Measurements from ENCODE around the gene ALKBH7. TPM values are rescaled to one million over a fixed set of nuclear protein-coding genes. Genes with fewer than 3 reads are reported as not detected.
"Not testable (repeated sequence)": the region's sequence is repeated elsewhere in the genome, so short reads cannot be mapped to it uniquely, and the experiment has no call there.

Gene ALKBH7
- total and polyA plus RNA-seq, 9 donors, result 0.55 to 118 (median 80.8) TPM

GRCh38 chr19:6333439-6333838, 39.2 kb upstream of the ALKBH7 start, which contains the start of gene ACER1:
Gene ACER1 (minus strand): TSS chr19:6333612. CDS start chr19:6333551, 61 bp downstream.
- no peak within 1 kb of the TSS for H3K4me3 ChIP-seq
- intact Hi-C loops (cut with DNase I), result no loop called here
- no peaks in the 10 kb centered on the region for H3K9me3 ChIP-seq
- no peaks in the 10 kb centered on the region for H3K4me1 ChIP-seq (ENCODE audit: insufficient read depth)
- H3K27ac ChIP-seq, result no peak within 1 kb of the TSS
- no peaks in the 10 kb centered on the region for H3K27me3 ChIP-seq
- no peak for TF ChIP-seq EP300 (IDR thresholded peaks at IDR 0.05)
- TF ChIP-seq CTCF (IDR thresholded peaks at IDR 0.05), result no peak
- no peak for TF ChIP-seq POLR2A (IDR thresholded peaks at IDR 0.05)
- H3K36me3 ChIP-seq, result no peaks in the 10 kb centered on the region
- WGBS, 3 donors, result 70 to 80% (median 79%) methylated on average over 15 to 17 of the region's 17 CpGs
- DNase-seq, result no peak

- no peak for DNase-seq
- intact Hi-C loops (cut with DNase I), result no loop called here
- WGBS, 3 donors, result 69 to 79% (median 78%) methylated on average over 6 of the region's 6 CpGs
- Histone ChIP-seq H3K4me3 (no peak overlapping the region), H3K4me1 (ENCODE audit: insufficient read depth) (no peaks in the 10 kb centered on the region), H3K9me3 (no peaks in the 10 kb centered on the region), H3K27me3 (no peaks in the 10 kb centered on the region), H3K27ac (no peak overlapping the region), H3K36me3 (no peaks in the 10 kb centered on the region)
- TF ChIP-seq POLR2A (IDR thresholded peaks at IDR 0.05) (no peak), CTCF (IDR thresholded peaks at IDR 0.05) (no peak), EP300 (IDR thresholded peaks at IDR 0.05) (no peak)
These were observed 37.9 kb upstream of the ALKBH7 start for GRCh38 chr19:6334490-6335285.

DNA sequence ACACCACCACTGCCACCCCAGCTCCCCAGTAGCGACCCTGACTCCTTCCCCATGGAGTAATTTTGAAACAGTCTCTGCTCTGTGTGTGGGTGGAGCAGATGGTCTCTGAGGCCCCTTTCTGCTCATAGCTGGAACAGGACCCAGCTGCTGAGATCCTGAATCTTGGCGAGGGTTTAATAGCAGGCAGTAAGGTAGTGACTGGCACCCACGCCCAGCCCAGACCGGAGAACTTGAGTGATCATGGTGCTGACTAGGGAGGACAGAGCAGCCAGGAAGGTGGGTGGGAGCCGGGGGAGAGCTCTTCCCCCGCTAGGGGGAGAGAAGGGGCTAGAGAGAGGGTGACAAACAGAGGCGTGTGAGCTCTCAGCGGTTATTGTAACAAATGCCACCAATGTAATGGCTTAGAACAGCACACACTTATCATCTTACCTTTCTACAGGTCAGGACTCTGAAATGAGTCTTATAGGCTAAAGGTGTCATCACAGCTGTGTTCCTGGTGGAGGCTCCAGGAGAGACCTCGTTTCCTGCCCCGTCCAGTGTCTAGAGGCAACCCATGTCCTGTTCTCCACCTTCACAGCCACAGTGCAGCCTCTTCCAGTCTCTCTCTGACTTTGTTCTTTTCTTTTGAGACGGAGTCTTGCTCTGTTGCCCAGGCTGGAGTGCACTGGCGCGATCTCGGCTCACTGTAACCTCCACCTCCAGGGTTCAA, 31.9 kb upstream of the ALKBH7 start:
- no peak for DNase-seq
- no peaks in the 10 kb centered on the region for H3K9me3 ChIP-seq
- 58 to 61% (median 60%) methylated on average over 13 to 14 of the region's 14 CpGs for WGBS, 3 donors
- H3K4me3 ChIP-seq, result no peak overlapping the region
- TF ChIP-seq POLR2A (IDR thresholded peaks at IDR 0.05) (no peak), CTCF (IDR thresholded peaks at IDR 0.05) (no peak), EP300 (IDR thresholded peaks at IDR 0.05) (no peak)
- H3K4me1 ChIP-seq (ENCODE audit: insufficient read depth), result no peaks in the 10 kb centered on the region
- no peak overlapping the region for H3K27ac ChIP-seq
- H3K27me3 ChIP-seq, result no peaks in the 10 kb centered on the region
- no peaks in the 10 kb centered on the region for H3K36me3 ChIP-seq
- intact Hi-C loops (cut with DNase I), result no loop called here

DNA sequence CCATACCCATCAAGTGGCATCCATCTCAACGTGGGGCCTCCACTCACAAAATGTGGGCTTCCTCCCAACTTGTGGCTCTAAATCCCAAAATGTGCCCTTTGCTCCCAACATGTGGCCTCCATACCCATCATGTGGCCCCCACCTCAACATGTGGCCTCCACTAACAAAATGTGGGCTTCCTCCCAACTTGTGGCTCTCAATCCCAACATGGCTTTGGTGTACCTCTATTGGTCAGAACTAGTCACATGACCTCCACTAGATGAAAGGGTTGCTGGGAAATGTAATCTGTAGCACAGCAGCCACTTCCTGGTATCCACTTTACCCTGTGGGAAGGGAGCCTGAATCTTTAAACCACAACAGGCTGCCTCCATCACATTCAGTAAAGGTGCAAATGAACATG, 29.1 kb upstream of the ALKBH7 start:
- no peak for DNase-seq
- Histone ChIP-seq H3K4me1 (ENCODE audit: insufficient read depth) (no peaks in the 10 kb centered on the region), H3K36me3 (no peaks in the 10 kb centered on the region), H3K27me3 (no peaks in the 10 kb centered on the region), H3K9me3 (no peaks in the 10 kb centered on the region), H3K4me3 (no peak overlapping the region), H3K27ac (no peak overlapping the region)
- 79 to 96% (median 84%) methylated on average over 1 of the region's 1 CpG for WGBS, 3 donors
- intact Hi-C loops (cut with DNase I), result no loop called here
- TF ChIP-seq POLR2A (IDR thresholded peaks at IDR 0.05) (no peak), CTCF (IDR thresholded peaks at IDR 0.05) (no peak), EP300 (IDR thresholded peaks at IDR 0.05) (no peak)

DNA sequence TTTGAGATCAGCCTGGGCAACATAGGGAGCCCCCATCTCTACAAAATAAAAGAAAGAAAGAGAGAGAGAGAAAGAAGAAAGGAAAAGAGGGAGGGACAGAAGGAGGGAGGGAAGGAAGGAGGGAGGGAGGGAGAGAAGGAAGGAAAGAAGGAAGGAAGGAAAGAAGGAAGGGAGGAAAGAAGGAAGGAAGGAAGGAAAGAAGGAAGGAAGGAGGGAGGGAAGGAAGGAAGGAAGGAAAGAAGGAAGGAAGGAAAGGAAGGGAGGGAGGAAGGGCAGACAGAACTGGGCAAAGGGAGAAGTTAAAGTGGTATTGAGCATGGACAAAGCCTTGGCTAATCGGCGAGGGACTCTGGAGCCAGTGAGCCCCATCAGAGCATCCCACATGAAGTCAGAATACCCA, 23.3 kb upstream of the ALKBH7 start:
- intact Hi-C loops (cut with DNase I); H3K27me3 ChIP-seq; H3K4me1 ChIP-seq (ENCODE audit: insufficient read depth); H3K36me3 ChIP-seq; H3K4me3 ChIP-seq; H3K27ac ChIP-seq; DNase-seq; H3K9me3 ChIP-seq: not testable (repeated sequence)
- WGBS, 3 donors, result 81 to 84% (median 82%) methylated on average over 2 of the region's 2 CpGs
